AG08396 (cell line): Measurements from ENCODE around the gene ARHGAP21.
A peak's percentile ranks its signal among the peaks of the same experiment; 100 is the strongest.
"Not testable (repeated sequence)": the region's sequence is repeated elsewhere in the genome, so short reads cannot be mapped to it uniquely, and the experiment has no call there.

Experiments used
- DNase-seq: peaks from one replicate; pipeline ENCODE4 v3.0.0; 2012; ENCODE audit warnings: low spot score, mixed read lengths

Gene ARHGAP21

GRCh38 chr10:24723788-24724380, at the start of gene ARHGAP21:
ARHGAP21 (minus strand) TSS chr10:24723887; CDS start chr10:24721899, 1,988 bp downstream.
- peak; percentile 73 for DNase-seq

GRCh38 chr10:24771943-24772694, 48.4 kb upstream of the ARHGAP21 start:
- DNase-seq: no peak

GRCh38 chr10:24764991-24765390, 41.3 kb upstream of the ARHGAP21 start:
- DNase-seq: not testable (repeated sequence)

GRCh38 chr10:24762966-24763623, 39.4 kb upstream of the ARHGAP21 start:
- DNase-seq: peak; percentile 70

- no peak for DNase-seq
These were observed 38.7 kb upstream of the ARHGAP21 start for GRCh38 chr10:24762161-24762924.

- no peak for DNase-seq
These were observed 36.0 kb upstream of the ARHGAP21 start for GRCh38 chr10:24759672-24760071.

GRCh38 chr10:24758254-24758653, 34.6 kb upstream of the ARHGAP21 start:
- DNase-seq: not testable (repeated sequence)

GRCh38 chr10:24756283-24756682, 32.6 kb upstream of the ARHGAP21 start:
- no peak for DNase-seq

- no peak for DNase-seq
These were observed 28.0 kb upstream of the ARHGAP21 start for GRCh38 chr10:24751716-24752115.

GRCh38 chr10:24750695-24751094, 27.0 kb upstream of the ARHGAP21 start:
- no peak for DNase-seq

GRCh38 chr10:24748214-24748613, 24.5 kb upstream of the ARHGAP21 start:
- DNase-seq: no peak

- DNase-seq: no peak
These were observed 21.3 kb upstream of the ARHGAP21 start for GRCh38 chr10:24744946-24745345.

- DNase-seq: no peak
These were observed 17.0 kb upstream of the ARHGAP21 start for GRCh38 chr10:24740714-24741113.

- DNase-seq: no peak
These were observed 13.3 kb upstream of the ARHGAP21 start for GRCh38 chr10:24737001-24737400.

GRCh38 chr10:24731942-24732341, 8.3 kb upstream of the ARHGAP21 start:
- no peak for DNase-seq

- no peak for DNase-seq
These were observed 7.1 kb upstream of the ARHGAP21 start for GRCh38 chr10:24730811-24731210.

- no peak for DNase-seq
These were observed 4.1 kb upstream of the ARHGAP21 start for GRCh38 chr10:24727786-24728185.

GRCh38 chr10:24726626-24727025, 2.9 kb upstream of the ARHGAP21 start:
- no peak for DNase-seq

GRCh38 chr10:24726029-24726428, 2.3 kb upstream of the ARHGAP21 start:
- DNase-seq: not testable (repeated sequence)

- DNase-seq: peak; percentile 97
These were observed 918 bp upstream of the ARHGAP21 start for GRCh38 chr10:24724381-24725228.

GRCh38 chr10:24723386-24723787, 300 bp downstream of the ARHGAP21 start:
- DNase-seq: peak; percentile 56
